Fibroblast of mammary gland (primary cell): ENCODE results near the gene MTARC1.

ENCODE experiments used
- DNase-seq: peaks from one replicate; pipeline ENCODE4 v3.0.0-alpha.2; 2010; ENCODE audit warnings: low read depth
- H3K4me3 ChIP-seq: 2 replicates; pipeline ENCODE4 v1.5.1; 2011; ENCODE audit warnings: low read depth, mild to moderate bottlenecking, low read length, moderate library complexity; ENCODE audit not compliant: control insufficient read depth
- TF ChIP-seq, protein P1 (sequence below): conservative IDR thresholded peaks from 2 replicates; pipeline ENCODE4 v1.5.1; 2011; ENCODE audit warnings: low read depth, low read length, inconsistent platforms; ENCODE audit not compliant: control insufficient read depth, insufficient read depth

The MTARC1 gene

GRCh38 chr1:220800262-220800661, 13.5 kb downstream of the MTARC1 start:
- DNase-seq = no peak
- TF ChIP-seq, protein P1, sequence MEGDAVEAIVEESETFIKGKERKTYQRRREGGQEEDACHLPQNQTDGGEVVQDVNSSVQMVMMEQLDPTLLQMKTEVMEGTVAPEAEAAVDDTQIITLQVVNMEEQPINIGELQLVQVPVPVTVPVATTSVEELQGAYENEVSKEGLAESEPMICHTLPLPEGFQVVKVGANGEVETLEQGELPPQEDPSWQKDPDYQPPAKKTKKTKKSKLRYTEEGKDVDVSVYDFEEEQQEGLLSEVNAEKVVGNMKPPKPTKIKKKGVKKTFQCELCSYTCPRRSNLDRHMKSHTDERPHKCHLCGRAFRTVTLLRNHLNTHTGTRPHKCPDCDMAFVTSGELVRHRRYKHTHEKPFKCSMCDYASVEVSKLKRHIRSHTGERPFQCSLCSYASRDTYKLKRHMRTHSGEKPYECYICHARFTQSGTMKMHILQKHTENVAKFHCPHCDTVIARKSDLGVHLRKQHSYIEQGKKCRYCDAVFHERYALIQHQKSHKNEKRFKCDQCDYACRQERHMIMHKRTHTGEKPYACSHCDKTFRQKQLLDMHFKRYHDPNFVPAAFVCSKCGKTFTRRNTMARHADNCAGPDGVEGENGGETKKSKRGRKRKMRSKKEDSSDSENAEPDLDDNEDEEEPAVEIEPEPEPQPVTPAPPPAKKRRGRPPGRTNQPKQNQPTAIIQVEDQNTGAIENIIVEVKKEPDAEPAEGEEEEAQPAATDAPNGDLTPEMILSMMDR = no peak

DNA sequence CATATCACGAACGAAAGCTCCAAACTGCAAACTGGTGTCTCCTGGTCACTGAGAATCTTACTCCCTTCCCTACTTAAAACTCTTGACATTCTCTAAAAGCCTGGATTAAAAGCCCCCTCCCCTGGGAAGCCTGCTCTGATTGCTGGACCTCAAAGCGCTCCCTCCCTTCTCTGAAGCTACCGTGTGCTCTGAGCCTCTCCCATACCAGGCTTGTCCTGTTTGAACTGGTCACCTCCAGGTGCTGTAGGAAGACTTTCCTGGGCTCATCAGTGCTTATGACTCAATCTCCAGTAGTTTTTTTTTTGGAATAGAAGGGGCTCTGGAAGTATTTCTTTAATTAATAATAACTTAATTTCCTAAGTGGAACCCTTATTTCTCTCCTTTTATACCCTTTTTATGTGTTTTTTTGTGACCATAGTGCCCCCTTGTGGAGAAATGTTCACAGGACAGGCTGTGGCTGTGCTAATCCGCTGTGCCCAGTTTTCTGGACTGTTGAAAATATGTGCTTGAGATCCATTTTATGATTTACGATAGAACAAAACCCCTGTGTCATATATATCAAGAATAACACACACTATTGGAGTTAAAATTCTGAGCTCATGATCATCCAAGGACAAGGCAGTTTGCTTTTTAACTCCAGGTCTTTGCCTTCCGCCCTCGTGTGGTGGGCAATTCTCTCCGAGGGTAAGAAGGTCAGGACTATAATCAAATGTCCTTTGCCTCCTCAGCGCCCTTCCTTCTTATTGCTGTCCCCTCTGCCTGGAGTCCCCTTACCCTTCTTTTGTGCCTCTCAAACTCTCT, 16.9 kb downstream of the MTARC1 start:
- TF ChIP-seq, protein P1 = peak; percentile 69
- no peak overlapping the region for H3K4me3 ChIP-seq
- peak; percentile 51 for DNase-seq

More at GRCh38 chr1:220800262-220800661, 13.5 kb downstream of the MTARC1 start:
- H3K4me3 ChIP-seq = no peak overlapping the region

GRCh38 chr1:220804202-220804586, 17.5 kb downstream of the MTARC1 start:
- TF ChIP-seq, protein P1 = no peak

GRCh38 chr1:220806408-220806807, 19.7 kb downstream of the MTARC1 start:
- TF ChIP-seq, protein P1 = no peak
- DNase-seq = no peak
- no peak overlapping the region for H3K4me3 ChIP-seq

More at GRCh38 chr1:220804202-220804586, 17.5 kb downstream of the MTARC1 start:
- DNase-seq = no peak
- H3K4me3 ChIP-seq = no peak overlapping the region

DNA sequence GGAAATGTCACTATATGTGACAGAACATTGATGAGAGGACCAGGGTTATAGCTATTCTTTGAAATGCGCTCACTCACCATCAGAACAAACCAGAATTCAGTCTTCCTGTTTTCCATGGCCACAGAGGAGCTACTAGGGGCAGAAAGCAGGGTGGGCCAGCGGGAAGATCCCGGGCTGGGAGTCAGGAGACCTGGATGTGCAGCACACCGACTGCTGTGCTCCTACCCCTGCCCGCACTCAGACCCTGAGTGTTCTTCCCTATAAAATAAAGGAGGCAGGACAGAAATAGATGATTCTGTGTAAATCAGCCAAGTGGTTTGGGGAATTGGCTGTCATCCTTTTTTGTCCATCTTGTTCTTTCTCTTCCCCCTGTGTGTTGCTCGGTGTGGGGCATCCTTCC, 21.0 kb downstream of the MTARC1 start:
- DNase-seq = no peak
- no peak overlapping the region for H3K4me3 ChIP-seq
- TF ChIP-seq, protein P1 = no peak

DNA sequence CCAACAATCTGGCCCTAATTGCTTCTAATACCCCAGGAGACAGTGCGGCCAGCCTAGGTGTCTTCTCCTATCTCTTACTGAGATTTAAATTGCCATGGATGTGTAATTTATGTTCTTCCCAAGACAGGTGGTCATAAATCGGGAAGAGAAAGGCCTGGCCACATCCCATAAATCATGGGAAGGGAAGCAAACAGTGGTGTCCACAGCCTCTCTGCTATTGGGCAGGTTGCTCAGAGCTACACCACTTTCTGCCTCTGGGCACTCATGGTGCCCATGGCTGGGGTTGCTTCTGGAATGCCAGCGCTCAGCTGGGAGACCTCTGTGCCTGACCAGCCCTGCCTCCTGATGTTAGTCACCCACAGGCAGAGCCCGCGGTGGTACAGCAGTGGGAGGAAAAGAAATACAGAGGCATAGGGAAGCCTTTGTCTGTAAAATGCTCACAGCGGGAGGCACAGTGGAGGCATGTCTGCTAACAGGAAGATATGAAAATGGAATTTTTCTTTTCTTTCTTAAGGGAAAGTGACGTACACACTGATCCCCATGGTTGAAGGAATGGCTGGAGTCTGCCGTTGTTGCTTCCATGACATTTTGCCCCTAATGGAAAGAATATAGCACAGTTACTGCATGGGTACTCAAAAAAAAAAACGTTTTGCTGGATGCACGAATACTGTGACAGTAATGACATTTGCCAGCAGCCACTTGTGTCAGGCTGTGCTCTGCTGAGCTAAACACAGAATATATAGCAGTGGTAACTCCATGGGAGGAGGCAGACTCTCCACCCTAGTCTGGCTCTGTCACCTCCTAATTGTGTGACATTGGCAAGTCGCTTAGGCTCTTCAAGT, 21.9 kb downstream of the MTARC1 start:
- TF ChIP-seq, protein P1 = no peak
- no peak for DNase-seq
- no peak overlapping the region for H3K4me3 ChIP-seq
